Suprapubic skin (tissue), 4 donors: ENCODE measurements around the gene ZSCAN10. TPM values are rescaled to one million over a fixed set of nuclear protein-coding genes. Genes with fewer than 3 reads are reported as not detected.

Experiments used
- DNase-seq, 2 donors: peaks; one replicate each; pipeline ENCODE4 v3.0.0-alpha.2; 2019; ENCODE audit warnings: low spot score in 2 of 2
- H3K27ac ChIP-seq: fragments of 200-600 bp; sonication (generic); one replicate; pipeline ENCODE4 v1.5.1; 2019
- H3K27me3 ChIP-seq: fragments of 200-600 bp; sonication (generic); one replicate; pipeline ENCODE4 v1.5.1; 2019
- H3K36me3 ChIP-seq: fragments of 200-600 bp; sonication (generic); one replicate; pipeline ENCODE4 v1.5.1; 2019
- H3K4me1 ChIP-seq: fragments of 200-600 bp; sonication (generic); one replicate; pipeline ENCODE4 v1.5.1; 2019
- H3K4me3 ChIP-seq: fragments of 200-600 bp; sonication (generic); one replicate; pipeline ENCODE4 v1.5.1; 2019; ENCODE audit warnings: mild to moderate bottlenecking
- H3K9me3 ChIP-seq: fragments of 200-600 bp; sonication (generic); one replicate; pipeline ENCODE4 v1.5.1; 2019
- EP300 ChIP-seq: sonication (generic); formaldehyde crosslinking; IDR thresholded peaks from one replicate; pipeline ENCODE4 v1.6.1; 2017; ENCODE audit warnings: antibody characterized with exemption
- POLR2A ChIP-seq, 2 donors: fragments of 450-650 bp; IDR thresholded peaks; one replicate each; pipeline ENCODE4 v1.6.1; 2017; ENCODE audit warnings: antibody characterized with exemption in 2 of 2, mild to moderate bottlenecking in 2 of 2, moderate library complexity in 2 of 2
- POLR2AphosphoS5 ChIP-seq, 3 donors: sonication (generic); formaldehyde crosslinking; IDR thresholded peaks; one replicate each; pipeline ENCODE4 v1.6.1; 2017; ENCODE audit warnings: antibody characterized with exemption in 3 of 3
- WGBS: methylation state at CpG from one replicate; pipeline ENCODE4 v1.1.5; 2018; 5-methylcytosine and 5-hydroxymethylcytosine counted together
- total RNA-seq, 4 donors: library from RNA; depleted of rRNA; stranded (reverse); fragments of >200 nt; gene quantifications; one replicate each; pipeline ENCODE4 v1.1.0, GENCODE V29; 2016
- TF ChIP-seq, protein P1 (sequence below), 2 donors: fragments of 200-600 bp in 1 of 2; fragments of 450-650 bp in 1 of 2; sonication (generic) in 1 of 2; IDR thresholded peaks; one replicate each; pipeline ENCODE4 v1.5.1; 2016 to 2019; ENCODE audit warnings: antibody characterized with exemption in 2 of 2, mild to moderate bottlenecking in 1 of 2, moderate library complexity in 1 of 2

The ZSCAN10 gene
- total RNA-seq, 4 donors from 2014 or later, result not detected

DNA sequence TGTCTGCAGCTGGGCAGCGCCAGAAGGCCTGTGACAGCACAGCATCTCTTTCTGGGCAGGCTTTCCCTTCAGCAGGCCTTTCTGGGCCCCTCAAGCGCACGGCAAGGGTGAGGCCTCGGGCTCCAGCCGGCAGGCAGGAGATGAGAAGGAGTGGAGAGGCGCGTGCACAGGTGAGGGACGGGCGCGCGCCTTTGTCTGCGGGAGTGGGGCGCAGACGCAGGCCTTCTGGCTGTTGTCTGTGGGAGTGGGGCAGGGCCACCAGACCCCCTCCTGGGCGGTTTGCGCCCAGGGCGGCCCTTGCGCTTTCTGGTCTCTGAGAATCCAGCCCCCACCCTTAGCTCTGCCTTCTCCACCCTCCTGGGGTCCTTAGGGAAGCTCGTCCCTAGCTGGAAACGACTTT lies 19.8 kb upstream of the ZSCAN10 start:
- TF ChIP-seq EP300 (no peak), POLR2A (IDR thresholded peaks at IDR 0.05) (no peak), POLR2AphosphoS5 (IDR thresholded peaks at IDR 0.05) (no peak)
- TF ChIP-seq, protein P1, sequence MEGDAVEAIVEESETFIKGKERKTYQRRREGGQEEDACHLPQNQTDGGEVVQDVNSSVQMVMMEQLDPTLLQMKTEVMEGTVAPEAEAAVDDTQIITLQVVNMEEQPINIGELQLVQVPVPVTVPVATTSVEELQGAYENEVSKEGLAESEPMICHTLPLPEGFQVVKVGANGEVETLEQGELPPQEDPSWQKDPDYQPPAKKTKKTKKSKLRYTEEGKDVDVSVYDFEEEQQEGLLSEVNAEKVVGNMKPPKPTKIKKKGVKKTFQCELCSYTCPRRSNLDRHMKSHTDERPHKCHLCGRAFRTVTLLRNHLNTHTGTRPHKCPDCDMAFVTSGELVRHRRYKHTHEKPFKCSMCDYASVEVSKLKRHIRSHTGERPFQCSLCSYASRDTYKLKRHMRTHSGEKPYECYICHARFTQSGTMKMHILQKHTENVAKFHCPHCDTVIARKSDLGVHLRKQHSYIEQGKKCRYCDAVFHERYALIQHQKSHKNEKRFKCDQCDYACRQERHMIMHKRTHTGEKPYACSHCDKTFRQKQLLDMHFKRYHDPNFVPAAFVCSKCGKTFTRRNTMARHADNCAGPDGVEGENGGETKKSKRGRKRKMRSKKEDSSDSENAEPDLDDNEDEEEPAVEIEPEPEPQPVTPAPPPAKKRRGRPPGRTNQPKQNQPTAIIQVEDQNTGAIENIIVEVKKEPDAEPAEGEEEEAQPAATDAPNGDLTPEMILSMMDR (IDR thresholded peaks at IDR 0.05), result no peak
- Histone ChIP-seq H3K27ac (no peak overlapping the region), H3K9me3 (no peaks in the 10 kb centered on the region), H3K4me1 (peaks cover 13% of the 10 kb centered on the region), H3K4me3 (no peak overlapping the region), H3K27me3 (no peaks in the 10 kb centered on the region), H3K36me3 (peaks cover 51% of the 10 kb centered on the region)
- 96% methylated on average over 7 of the region's 20 CpGs for whole genome bisulfite sequencing
- no peak for DNase-seq

- Histone ChIP-seq H3K27ac (no peak overlapping the region), H3K4me1 (peaks cover 13% of the 10 kb centered on the region), H3K27me3 (no peaks in the 10 kb centered on the region), H3K4me3 (no peak overlapping the region), H3K9me3 (no peaks in the 10 kb centered on the region), H3K36me3 (peaks cover 51% of the 10 kb centered on the region)
- no peak for TF ChIP-seq POLR2AphosphoS5 (IDR thresholded peaks at IDR 0.05)
- TF ChIP-seq POLR2A (IDR thresholded peaks at IDR 0.05), result no peak
- TF ChIP-seq, protein P1 (IDR thresholded peaks at IDR 0.05), result no peak
- no peak for TF ChIP-seq EP300
- WGBS, result 87% methylated on average over 14 of the region's 16 CpGs
- DNase-seq, result no peak
These were observed 19.2 kb upstream of the ZSCAN10 start for GRCh38 chr16:3118204-3118790.

- no peak overlapping the region for H3K27ac ChIP-seq
- no peak overlapping the region for H3K4me3 ChIP-seq
- peaks cover 47% of the 10 kb centered on the region for H3K36me3 ChIP-seq
- H3K27me3 ChIP-seq, result no peaks in the 10 kb centered on the region
- no peaks in the 10 kb centered on the region for H3K9me3 ChIP-seq
- DNase-seq, result no peak
- 78% methylated on average over 10 of the region's 14 CpGs for WGBS
- TF ChIP-seq EP300 (no peak), POLR2AphosphoS5 (IDR thresholded peaks at IDR 0.05) (no peak), POLR2A (IDR thresholded peaks at IDR 0.05) (no peak)
- TF ChIP-seq, protein P1 (IDR thresholded peaks at IDR 0.05), result no peak
- peaks cover 27% of the 10 kb centered on the region for H3K4me1 ChIP-seq
These were observed 16.5 kb upstream of the ZSCAN10 start for GRCh38 chr16:3115561-3115960.

GRCh38 chr16:3115003-3115402 lies 15.9 kb upstream of the ZSCAN10 start:
- Histone ChIP-seq H3K4me1 (peaks cover 27% of the 10 kb centered on the region), H3K4me3 (no peak overlapping the region), H3K36me3 (peaks cover 42% of the 10 kb centered on the region), H3K27ac (no peak overlapping the region), H3K27me3 (no peaks in the 10 kb centered on the region), H3K9me3 (no peaks in the 10 kb centered on the region)
- 90% methylated on average over 7 of the region's 12 CpGs for WGBS
- TF ChIP-seq EP300, result no peak
- TF ChIP-seq POLR2AphosphoS5 (IDR thresholded peaks at IDR 0.05), result no peak
- no peak for TF ChIP-seq POLR2A (IDR thresholded peaks at IDR 0.05)
- TF ChIP-seq, protein P1 (IDR thresholded peaks at IDR 0.05), result no peak
- DNase-seq, result no peak

DNA sequence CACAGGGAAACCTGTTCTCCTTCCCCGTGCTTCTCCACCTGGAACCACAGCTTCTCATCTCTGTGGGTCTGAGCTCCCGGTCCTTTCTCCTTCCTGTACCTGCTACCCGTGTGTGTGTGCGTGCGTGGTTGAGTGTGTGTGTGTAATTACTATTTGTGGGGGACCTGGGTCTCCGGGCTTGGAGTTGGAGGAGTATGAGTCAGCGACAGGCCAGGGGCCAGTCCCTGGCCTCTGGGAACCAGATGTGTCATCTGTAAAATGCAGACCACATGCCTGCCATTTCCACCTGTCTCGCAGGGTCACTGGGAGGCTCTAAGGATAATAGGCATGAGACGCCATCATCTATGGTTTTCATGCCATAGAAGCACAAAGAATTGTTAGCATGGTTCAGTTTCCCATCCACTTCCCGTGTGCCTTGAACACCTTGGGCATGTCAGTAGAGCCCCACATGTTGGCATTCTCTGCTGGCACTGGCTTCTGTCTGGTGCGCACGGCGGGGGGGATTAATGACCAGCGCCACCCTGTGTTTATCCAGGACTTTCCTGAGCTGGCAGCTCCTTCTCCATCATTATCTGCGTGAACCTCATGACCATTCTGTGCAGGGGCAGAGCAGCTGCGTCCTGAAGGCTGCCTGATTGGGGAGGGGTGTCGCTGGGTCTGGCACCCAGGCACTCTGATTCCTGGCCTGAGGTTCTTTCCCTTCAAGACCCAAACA lies 14.8 kb upstream of the ZSCAN10 start:
- H3K4me3 ChIP-seq, result peak overlapping the region; percentile 59
- H3K36me3 ChIP-seq, result peaks cover 31% of the 10 kb centered on the region
- H3K27me3 ChIP-seq, result no peaks in the 10 kb centered on the region
- WGBS, result 69% methylated on average over 9 of the region's 17 CpGs
- no peaks in the 10 kb centered on the region for H3K9me3 ChIP-seq
- TF ChIP-seq POLR2AphosphoS5 (IDR thresholded peaks at IDR 0.05), result no peak
- no peak for TF ChIP-seq EP300
- no peak for TF ChIP-seq POLR2A (IDR thresholded peaks at IDR 0.05)
- TF ChIP-seq, protein P1 (IDR thresholded peaks at IDR 0.05), result no peak
- H3K4me1 ChIP-seq, result peaks cover 27% of the 10 kb centered on the region
- DNase-seq, result no peak
- no peak overlapping the region for H3K27ac ChIP-seq
